HG03439 (cell line): ENCODE data around the gene MEA1.
A peak's percentile ranks its signal among the peaks of the same experiment; 100 is the strongest.

Experiments
- ATAC-seq: cut with Tn5 transposase; IDR thresholded peaks from one replicate; pipeline ENCODE4 v1.9.1; 2021; ENCODE audit warnings: mild to moderate bottlenecking, moderate library complexity; ENCODE audit not compliant: unreplicated experiment

Gene MEA1

GRCh38 chr6:42978487-42978838 lies 35.3 kb downstream of the MEA1 start:
- ATAC-seq, result peak; percentile 20

- no peak for ATAC-seq
Measured at GRCh38 chr6:42974919-42975505, 38.7 kb downstream of the MEA1 start.

- ATAC-seq, result no peak
Measured at GRCh38 chr6:42973926-42974325, 39.8 kb downstream of the MEA1 start.

GRCh38 chr6:42971746-42972327 lies 41.9 kb downstream of the MEA1 start:
- ATAC-seq, result no peak

GRCh38 chr6:42970871-42971612 lies 42.7 kb downstream of the MEA1 start:
- ATAC-seq, result no peak

- ATAC-seq, result no peak
Measured at GRCh38 chr6:42969934-42970333, 43.8 kb downstream of the MEA1 start.

GRCh38 chr6:42969431-42969830 lies 44.3 kb downstream of the MEA1 start:
- no peak for ATAC-seq

- no peak for ATAC-seq
Measured at GRCh38 chr6:42968783-42969182, 45.0 kb downstream of the MEA1 start.

- no peak for ATAC-seq
Measured at GRCh38 chr6:42968126-42968701, 45.5 kb downstream of the MEA1 start.

- no peak for ATAC-seq
Measured at GRCh38 chr6:42967228-42967627, 46.5 kb downstream of the MEA1 start.

GRCh38 chr6:42966571-42966970 lies 47.2 kb downstream of the MEA1 start:
- ATAC-seq, result no peak

- no peak for ATAC-seq
Measured at GRCh38 chr6:42963855-42964605, 49.7 kb downstream of the MEA1 start.

- no peak for ATAC-seq
Measured at GRCh38 chr6:42963179-42963854, 50.4 kb downstream of the MEA1 start.

GRCh38 chr6:42962502-42963178 lies 51.1 kb downstream of the MEA1 start:
- ATAC-seq, result no peak

GRCh38 chr6:42962096-42962495 lies 51.6 kb downstream of the MEA1 start:
- no peak for ATAC-seq
